Endometrial microvascular endothelial cells (primary cell): ENCODE results near the gene RB1. TPM values are rescaled to one million over a fixed set of nuclear protein-coding genes. Genes with fewer than 3 reads are reported as not detected.
"Not testable (repeated sequence)": the region's sequence is repeated elsewhere in the genome, so short reads cannot be mapped to it uniquely, and the experiment has no call there.

ENCODE experiments used
- in situ Hi-C: cut with HindIII; loops from 2 replicates; pipeline ENCODE4 v1.10.0; 2017; ENCODE audit warnings: low sequenced_read_pairs, low pct_unique_long_range_greater_than_20kb; ENCODE audit errors: inconsistent ontology term
- total RNA-seq: library from RNA; depleted of rRNA; stranded (reverse); fragments of >200 nt; gene quantifications from one replicate; pipeline ENCODE4 v1.2.3, GENCODE V29; 2015; ENCODE audit errors: inconsistent ontology term

RB1 gene
- total RNA-seq, 1 donor from 2014 or later: 42.4 TPM

GRCh38 chr13:48400850-48401291, 97.3 kb downstream of the RB1 start:
- in situ Hi-C loops: loop anchor here (25.0 kb wide), 1 partner anchor 161 kb away; no protein-coding TSS in a partner anchor

- in situ Hi-C loops: loop anchor here (25.0 kb wide), 1 partner anchor 161 kb away; no protein-coding TSS in a partner anchor
Measured at GRCh38 chr13:48401480-48401879, 97.9 kb downstream of the RB1 start.

GRCh38 chr13:48402325-48402932, 98.9 kb downstream of the RB1 start:
- in situ Hi-C loops: loop anchor here (25.0 kb wide), 1 partner anchor 160 kb away; no protein-coding TSS in a partner anchor

GRCh38 chr13:48403151-48403631, 99.6 kb downstream of the RB1 start:
- in situ Hi-C loops: loop anchor here (25.0 kb wide), 1 partner anchor 159 kb away; no protein-coding TSS in a partner anchor

- in situ Hi-C loops: loop anchor here (25.0 kb wide), 1 partner anchor 158 kb away; no protein-coding TSS in a partner anchor
Measured at GRCh38 chr13:48403913-48404312, 100.4 kb downstream of the RB1 start.

- in situ Hi-C loops: loop anchor here (25.0 kb wide), 1 partner anchor 157 kb away; no protein-coding TSS in a partner anchor
Measured at GRCh38 chr13:48404952-48405351, 101.4 kb downstream of the RB1 start.

GRCh38 chr13:48405875-48406274, 102.3 kb downstream of the RB1 start:
- in situ Hi-C loops: loop anchor here (25.0 kb wide), 1 partner anchor 156 kb away; no protein-coding TSS in a partner anchor

- in situ Hi-C loops: loop anchor here (25.0 kb wide), 1 partner anchor 152 kb away; no protein-coding TSS in a partner anchor
Measured at GRCh38 chr13:48410199-48410598, 106.6 kb downstream of the RB1 start.

- in situ Hi-C loops: loop anchor here (25.0 kb wide), 1 partner anchor 151 kb away; no protein-coding TSS in a partner anchor
Measured at GRCh38 chr13:48411147-48411794, 107.7 kb downstream of the RB1 start.

GRCh38 chr13:48411841-48412531, 108.4 kb downstream of the RB1 start:
- in situ Hi-C loops: loop anchor here (25.0 kb wide), 1 partner anchor 150 kb away; no protein-coding TSS in a partner anchor

GRCh38 chr13:48412881-48413351, 109.4 kb downstream of the RB1 start, which contains the start of gene LPAR6:
LPAR6 (minus strand) TSS chr13:48413113; CDS start chr13:48412423, 690 bp downstream.
- in situ Hi-C loops: loop anchor here (25.0 kb wide), 1 partner anchor 149 kb away; no protein-coding TSS in a partner anchor

- in situ Hi-C loops: loop anchor here (25.0 kb wide), 1 partner anchor 148 kb away; no protein-coding TSS in a partner anchor
Measured at GRCh38 chr13:48414501-48414900, 111.0 kb downstream of the RB1 start.

- in situ Hi-C loops: loop anchor here (25.0 kb wide), 1 partner anchor 147 kb away; no protein-coding TSS in a partner anchor
Measured at GRCh38 chr13:48415516-48415915, 112.0 kb downstream of the RB1 start.

- in situ Hi-C loops: loop anchor here (25.0 kb wide), 1 partner anchor 140 kb away; no protein-coding TSS in a partner anchor
Measured at GRCh38 chr13:48422003-48422402, 118.5 kb downstream of the RB1 start.

GRCh38 chr13:48424212-48424611, 120.7 kb downstream of the RB1 start:
- in situ Hi-C loops: loop anchor here (25.0 kb wide), 1 partner anchor 138 kb away; no protein-coding TSS in a partner anchor

GRCh38 chr13:48426052-48426451, 122.5 kb downstream of the RB1 start:
- in situ Hi-C loops: no loop called here

- in situ Hi-C loops: not testable (repeated sequence)
Measured at GRCh38 chr13:48426755-48427298, 123.3 kb downstream of the RB1 start.

GRCh38 chr13:48429036-48429435, 125.5 kb downstream of the RB1 start:
- in situ Hi-C loops: no loop called here
